Neuronal stem cell (in vitro differentiated cells): Measurements from ENCODE around the gene ANKRD13B.

Experiments
- DNase-seq: peaks from one replicate; pipeline ENCODE4 v3.0.0-alpha.2; 2013; ENCODE audit warnings: low spot score
- H2AFZ ChIP-seq: one replicate; pipeline ENCODE4 v1.6.1; 2013; ENCODE audit warnings: mild to moderate bottlenecking, low read length, inconsistent platforms
- H2AK5ac ChIP-seq: 2 replicates; pipeline ENCODE4 v1.6.1; 2013; ENCODE audit warnings: low read depth, mild to moderate bottlenecking, inconsistent platforms, low read length, moderate library complexity, mixed read lengths
- H2BK120ac ChIP-seq: 2 replicates; pipeline ENCODE4 v1.6.1; 2013; ENCODE audit warnings: low read depth, mild to moderate bottlenecking, inconsistent platforms, low read length, moderate library complexity, mixed read lengths
- H2BK12ac ChIP-seq: one replicate; pipeline ENCODE4 v1.6.1; 2013; ENCODE audit warnings: low read length, inconsistent platforms
- H2BK15ac ChIP-seq: 2 replicates; pipeline ENCODE4 v1.6.1; 2013; ENCODE audit warnings: mild to moderate bottlenecking, low read length, inconsistent platforms, mixed read lengths
- H2BK5ac ChIP-seq: one replicate; pipeline ENCODE4 v1.6.1; 2013; ENCODE audit warnings: inconsistent platforms, mild to moderate bottlenecking, low read length, moderate library complexity
- H3K14ac ChIP-seq: one replicate; pipeline ENCODE4 v1.6.1; 2013; ENCODE audit warnings: low read length, inconsistent platforms
- H3K18ac ChIP-seq: 2 replicates; pipeline ENCODE4 v1.6.1; 2013; ENCODE audit warnings: low read length, inconsistent platforms
- H3K23ac ChIP-seq: 2 replicates; pipeline ENCODE4 v1.6.1; 2013; ENCODE audit warnings: low read depth, mild to moderate bottlenecking, mixed read lengths, low read length, inconsistent platforms; ENCODE audit not compliant: poor library complexity
- H3K27ac ChIP-seq: replicated peaks from 3 replicates; pipeline ENCODE4 v1.5.1; 2013; ENCODE audit warnings: low read length, inconsistent platforms
- H3K27me3 ChIP-seq, 3 experiments: 2 replicates each; pipeline ENCODE4 v1.6.1; 2013; ENCODE audit warnings: low read length in 3 of 3, mild to moderate bottlenecking in 2 of 3, inconsistent platforms in 1 of 3, low read depth in 1 of 3, mixed read lengths in 1 of 3, moderate library complexity in 1 of 3; ENCODE audit not compliant: control insufficient read depth in 3 of 3, insufficient read depth in 3 of 3
- H3K36me3 ChIP-seq, 2 donors: replicated peaks in 1 of 2; 2 replicates each; pipeline ENCODE4 v1.6.1; 2013; ENCODE audit warnings: low read length in 2 of 2; ENCODE audit not compliant: control insufficient read depth in 2 of 2, insufficient read depth in 2 of 2
- H3K4ac ChIP-seq: 2 replicates; pipeline ENCODE4 v1.6.1; 2013; ENCODE audit warnings: inconsistent platforms, mild to moderate bottlenecking, low read length, moderate library complexity
- H3K4me1 ChIP-seq, 2 donors: 1 replicate in 1 of 2; 2 replicates in 1 of 2; pipeline ENCODE4 v1.6.1; 2013; ENCODE audit warnings: low read length in 2 of 2, low read depth in 1 of 2; ENCODE audit not compliant: control insufficient read depth in 2 of 2, insufficient read depth in 1 of 2
- H3K4me2 ChIP-seq: one replicate; pipeline ENCODE4 v1.6.1; 2013; ENCODE audit warnings: mild to moderate bottlenecking, low read length, inconsistent platforms; ENCODE audit not compliant: insufficient read depth, poor library complexity, severe bottlenecking
- H3K4me3 ChIP-seq, 2 donors: 2 replicates each; pipeline ENCODE4 v1.5.1; 2013; ENCODE audit warnings: low read length in 2 of 2, mild to moderate bottlenecking in 2 of 2, inconsistent platforms in 1 of 2, moderate library complexity in 1 of 2
- H3K79me1 ChIP-seq: one replicate; pipeline ENCODE4 v1.6.1; 2013; ENCODE audit warnings: low read depth, mild to moderate bottlenecking, inconsistent platforms, low read length, moderate library complexity
- H3K9ac ChIP-seq: one replicate; pipeline ENCODE4 v1.6.1; 2013; ENCODE audit warnings: mild to moderate bottlenecking, low read depth, low read length, inconsistent platforms; ENCODE audit not compliant: poor library complexity
- H3K9me3 ChIP-seq, 2 donors: replicated peaks in 1 of 2; 2 replicates each; pipeline versions ENCODE3 to v1.6.1; 2013; ENCODE audit warnings: low read length in 2 of 2, mild to moderate bottlenecking in 2 of 2, inconsistent platforms in 1 of 2, low read depth in 1 of 2, mixed read lengths in 1 of 2, moderate library complexity in 1 of 2; ENCODE audit not compliant: control insufficient read depth in 2 of 2, insufficient read depth in 1 of 2
- H4K8ac ChIP-seq: one replicate; pipeline ENCODE4 v1.6.1; 2013; ENCODE audit warnings: low read depth, mild to moderate bottlenecking, inconsistent platforms, low read length, moderate library complexity
- H4K91ac ChIP-seq: one replicate; pipeline ENCODE4 v1.6.1; 2013; ENCODE audit warnings: low read length, low read depth, mild to moderate bottlenecking, inconsistent platforms; ENCODE audit not compliant: poor library complexity
- WGBS, 2 donors: extraction: QIAGEN DNeasy Blood & Tissue Kit; methylation state at CpG; one replicate each; pipeline ENCODE4 v1.1.7; 2013; ENCODE audit warnings: missing lambda C conversion rate in 2 of 2, mixed read lengths in 1 of 2; ENCODE audit not compliant: insufficient read length in 2 of 2, insufficient replicate concordance in 1 of 2; ENCODE audit errors: extremely low coverage in 2 of 2; 5-methylcytosine and 5-hydroxymethylcytosine counted together

Gene ANKRD13B

DNA sequence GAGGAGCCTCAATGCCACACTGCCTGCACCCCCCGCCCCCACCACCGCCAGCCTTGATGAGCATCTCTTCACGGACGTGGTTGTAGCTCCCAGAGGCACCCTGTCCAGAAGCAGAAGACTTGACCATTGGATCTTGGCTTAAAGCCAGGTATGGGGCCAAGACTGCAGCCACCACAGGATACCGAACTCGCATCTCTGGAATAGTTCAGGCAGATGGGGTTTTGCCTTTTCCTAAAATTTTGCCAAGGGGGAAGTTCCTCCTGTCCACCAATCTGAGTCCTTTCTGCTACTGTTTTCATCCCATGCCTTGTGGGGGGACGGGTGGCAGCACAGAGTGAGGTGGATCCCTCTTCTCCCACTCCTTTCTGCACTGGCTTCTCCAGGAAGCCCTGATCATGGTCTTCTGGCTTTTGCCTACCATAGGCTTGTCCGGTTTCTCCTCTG is 28.8 kb downstream of the ANKRD13B start:
- Histone ChIP-seq H3K18ac (peak overlapping the region; percentile 76), H3K4me2 (peak overlapping the region; percentile 98), H3K79me1 (no peaks in the 10 kb centered on the region), H3K4ac (no peak overlapping the region), H2AFZ (peak overlapping the region; percentile 98), H4K91ac (no peak overlapping the region), H2BK15ac (no peak overlapping the region), H3K14ac (peak overlapping the region; percentile 31), H2BK120ac (no peak overlapping the region), H3K4me3 (peak overlapping the region in 1 of 2 donors; percentile 65), H3K23ac (peak overlapping the region; percentile 13), H2BK12ac (no peak overlapping the region), H3K4me1 (peaks cover 10 to 17% of the 10 kb centered on the region in 2 donors), H3K9ac (no peak overlapping the region), H3K27me3 (peaks cover 8 to 40% (median 13%) of the 10 kb centered on the region in 3 experiments), H2AK5ac (peak overlapping the region; percentile 42), H3K9me3 (peaks cover 0 to 2% of the 10 kb centered on the region in 2 donors), H3K36me3 (no peaks in the 10 kb centered on the region), H2BK5ac (no peak overlapping the region), H3K27ac (no peak overlapping the region), H4K8ac (no peak overlapping the region)
- no CpG with 5 or more reads among the region's 8 CpGs for WGBS, 2 donors
- DNase-seq: no peak

DNA sequence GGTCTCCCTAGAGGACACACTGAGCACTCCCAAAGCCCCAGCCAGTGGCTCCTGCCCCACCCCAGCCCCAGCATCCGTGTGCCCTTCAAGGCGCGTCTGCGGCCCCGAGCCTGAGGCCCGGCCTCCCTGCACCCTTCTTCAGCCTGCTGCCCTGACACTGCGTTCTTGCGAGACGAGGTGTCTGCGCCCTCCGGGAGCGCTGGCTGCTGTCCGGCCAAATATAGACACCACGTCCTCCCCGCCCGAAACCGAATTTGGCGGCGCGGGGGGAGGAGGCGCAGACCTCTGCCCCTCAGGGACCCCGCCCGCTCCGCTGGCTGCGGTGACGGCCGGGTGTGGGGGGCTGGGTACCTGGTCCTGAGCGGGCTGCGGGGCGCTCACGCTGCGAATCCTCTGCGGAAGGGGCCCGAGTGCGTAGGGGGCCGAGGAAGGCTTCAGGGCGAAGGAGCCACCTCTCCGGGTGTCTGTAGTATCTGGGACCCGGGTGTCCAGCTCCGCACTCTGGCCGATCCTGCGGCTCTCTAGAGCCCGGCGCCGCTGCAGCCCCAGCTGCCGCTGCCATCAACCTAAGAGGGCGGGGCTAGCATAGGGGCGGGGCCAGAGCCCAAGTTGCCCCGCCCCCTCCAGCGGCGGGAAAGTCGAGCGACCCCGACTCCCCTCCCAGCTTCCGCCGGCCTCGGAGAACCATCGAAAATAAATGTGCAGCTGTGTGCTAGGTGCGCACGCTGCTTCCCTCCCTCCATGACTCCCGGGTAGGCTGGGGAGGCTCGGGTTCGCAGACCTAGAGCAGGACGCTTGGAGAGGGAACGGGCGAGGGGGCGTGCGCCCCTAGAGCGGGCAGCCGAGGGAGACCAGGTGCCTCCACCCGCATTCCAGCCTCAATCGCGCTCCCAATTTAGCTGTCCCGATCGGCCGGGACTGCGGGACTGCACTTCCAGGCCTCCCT is 29.7 kb downstream of the ANKRD13B start, which contains the start of gene CORO6:
Gene CORO6 (minus strand): TSS at position 576 of the 946 bp plus-strand sequence. CDS start 1,491 bp downstream, outside the sequence.
- WGBS, 2 donors: no CpG with 5 or more reads among the region's 77 CpGs
- Histone ChIP-seq H3K14ac (peak within 1 kb of the TSS; percentile 41), H3K9me3 (peaks cover 0 to 2% of the 10 kb centered on the region in 2 donors), H2BK5ac (no peak within 1 kb of the TSS), H2AFZ (peak within 1 kb of the TSS; percentile 98), H3K36me3 (no peaks in the 10 kb centered on the region), H3K23ac (peak within 1 kb of the TSS; percentile 13), H3K4me1 (peaks cover 10 to 12% of the 10 kb centered on the region in 2 donors), H3K4me3 (peak within 1 kb of the TSS; percentile 65 to 88), H3K4ac (no peak within 1 kb of the TSS), H3K27ac (no peak within 1 kb of the TSS), H3K9ac (peak within 1 kb of the TSS; percentile 93), H4K8ac (no peak within 1 kb of the TSS), H3K18ac (peak within 1 kb of the TSS; percentile 91), H3K79me1 (no peaks in the 10 kb centered on the region), H2BK120ac (peak within 1 kb of the TSS; percentile 12), H2AK5ac (peak within 1 kb of the TSS; percentile 42), H2BK12ac (no peak within 1 kb of the TSS), H3K4me2 (peak within 1 kb of the TSS; percentile 98), H4K91ac (no peak within 1 kb of the TSS), H2BK15ac (no peak within 1 kb of the TSS), H3K27me3 (peaks cover 3 to 32% (median 7%) of the 10 kb centered on the region in 3 experiments)
- peak; percentile 86 for DNase-seq

DNA sequence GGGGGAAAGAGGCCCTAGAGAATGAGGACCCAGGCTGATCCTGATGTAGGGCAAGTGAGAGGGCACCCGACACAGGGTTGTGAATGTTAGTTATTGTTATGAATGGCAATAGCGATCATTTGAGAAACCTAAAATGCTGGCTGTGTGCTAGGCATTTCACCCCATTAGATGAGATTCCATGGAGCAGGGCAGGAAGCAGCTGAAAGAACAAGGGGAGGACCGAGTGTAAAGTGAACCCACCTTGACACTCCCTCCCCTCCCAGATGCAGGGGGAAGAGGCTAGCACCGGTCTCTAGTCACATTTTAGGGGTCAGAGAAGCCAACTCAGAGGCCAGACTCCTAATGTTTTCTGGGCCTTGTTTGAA is 30.3 kb downstream of the ANKRD13B start:
- Histone ChIP-seq H2AFZ (peak overlapping the region; percentile 98), H3K79me1 (no peaks in the 10 kb centered on the region), H3K36me3 (no peaks in the 10 kb centered on the region), H2BK5ac (no peak overlapping the region), H4K91ac (no peak overlapping the region), H2BK12ac (no peak overlapping the region), H3K4ac (no peak overlapping the region), H3K23ac (no peak overlapping the region), H2BK15ac (no peak overlapping the region), H3K9ac (peak overlapping the region; percentile 81), H3K4me3 (peak overlapping the region; percentile 65 to 88), H3K18ac (peak overlapping the region; percentile 91), H3K4me1 (peaks cover 10% of the 10 kb centered on the region in 2 donors), H3K27ac (no peak overlapping the region), H4K8ac (no peak overlapping the region), H3K4me2 (peak overlapping the region; percentile 98), H3K14ac (no peak overlapping the region), H2BK120ac (peak overlapping the region; percentile 12), H2AK5ac (no peak overlapping the region), H3K9me3 (peaks cover 0 to 2% of the 10 kb centered on the region in 2 donors), H3K27me3 (peaks cover 0 to 25% (median 5%) of the 10 kb centered on the region in 3 experiments)
- no CpG with 5 or more reads among the region's 4 CpGs for WGBS, 2 donors
- no peak for DNase-seq

DNA sequence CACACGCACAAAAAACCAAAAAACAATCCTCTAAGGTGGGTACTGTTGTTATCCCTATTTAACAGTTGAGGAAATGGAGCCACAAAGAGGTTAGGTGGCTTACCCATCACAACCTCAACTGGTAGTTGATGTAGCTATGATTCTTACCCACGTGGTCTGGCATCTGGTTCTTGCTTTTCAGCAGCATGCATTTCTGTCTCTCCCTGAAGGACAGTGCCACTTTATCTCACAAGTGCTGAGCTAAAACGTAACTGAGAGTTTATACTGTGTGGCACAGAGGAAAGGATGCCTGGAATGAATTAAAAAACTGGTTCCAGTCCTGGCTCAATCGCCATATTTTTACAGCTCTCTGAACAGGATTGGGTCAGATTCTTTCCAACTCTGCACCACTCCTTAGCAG is 31.7 kb downstream of the ANKRD13B start:
- Histone ChIP-seq H2BK15ac (no peak overlapping the region), H3K9me3 (no peaks in the 10 kb centered on the region), H4K91ac (no peak overlapping the region), H3K23ac (no peak overlapping the region), H2BK12ac (no peak overlapping the region), H3K36me3 (peaks cover 0 to 4% of the 10 kb centered on the region in 2 donors), H2BK120ac (no peak overlapping the region), H3K27me3 (peaks cover 0 to 16% (median 5%) of the 10 kb centered on the region in 3 experiments), H3K79me1 (no peaks in the 10 kb centered on the region), H3K27ac (no peak overlapping the region), H3K4me2 (no peak overlapping the region), H3K4me3 (no peak overlapping the region), H4K8ac (no peak overlapping the region), H3K4me1 (peaks cover 10% of the 10 kb centered on the region in 2 donors), H2AFZ (no peak overlapping the region), H3K18ac (no peak overlapping the region), H3K4ac (no peak overlapping the region), H3K14ac (no peak overlapping the region), H2BK5ac (no peak overlapping the region), H3K9ac (no peak overlapping the region), H2AK5ac (no peak overlapping the region)
- no CpG with 5 or more reads among the region's 4 CpGs for WGBS, 2 donors
- no peak for DNase-seq
